ENCODE data around the gene KIF26B. TPM values are rescaled to one million over a fixed set of nuclear protein-coding genes. Genes with fewer than 3 reads are reported as not detected.

The KIF26B gene
- 8.6 and 8.8 TPM in 2 replicates for total RNA-seq
- long read RNA-seq, partial matches to known transcripts: 0 of 3 reads
- long read RNA-seq, other reads (novel, unspliced or antisense): 3 of 3 reads

DNA sequence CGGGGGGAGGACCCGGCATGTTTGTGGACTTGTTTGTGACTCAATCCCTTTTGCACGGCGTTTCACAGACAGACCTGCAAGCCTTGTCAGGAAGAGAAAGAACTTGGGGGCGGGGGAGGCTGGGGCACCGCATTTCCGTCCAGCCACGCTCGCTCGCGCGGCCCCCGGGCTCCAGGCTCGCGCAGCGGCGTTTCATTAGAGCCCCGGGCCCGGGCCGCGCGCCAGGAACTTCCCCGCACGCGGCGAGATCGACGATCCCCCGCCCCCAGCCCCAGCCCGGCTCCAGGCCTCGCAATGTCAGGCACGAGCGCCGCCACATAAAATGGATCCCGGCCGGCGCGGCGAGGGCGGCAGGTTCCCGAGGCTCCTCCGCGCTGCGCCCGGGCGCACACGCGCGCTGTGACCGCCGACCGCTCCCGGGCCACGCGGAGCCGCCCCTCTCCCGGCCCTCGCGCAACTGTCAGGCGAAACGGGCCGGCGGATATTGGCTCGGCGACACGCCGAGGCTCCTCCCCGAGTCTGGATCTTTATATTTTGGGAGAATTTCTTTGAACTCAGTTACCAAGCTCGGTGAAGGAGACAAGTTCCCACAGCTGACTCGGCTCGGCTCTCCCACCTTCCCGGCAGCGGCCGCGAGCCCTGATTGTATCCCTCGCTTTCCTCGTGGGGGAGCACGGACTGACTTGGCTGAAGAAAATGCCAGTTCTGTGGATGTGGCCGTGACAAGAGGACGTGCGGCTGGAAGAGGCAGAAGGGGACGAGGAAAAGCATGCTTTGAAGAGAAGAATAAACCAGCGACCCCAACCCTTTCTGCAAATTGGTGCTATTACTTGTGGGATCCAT lies at the start of gene KIF26B:
TSS of gene KIF26B (plus strand) at position 557 of the 843 bp plus-strand sequence. CDS start 440 bp downstream, outside the sequence.
- Mint-ChIP-seq H3K36me3 (ENCODE audit: unreplicated experiment) (no peaks in the 10 kb centered on the region), H3K27ac (ENCODE audit: unreplicated experiment) (peak within 1 kb of the TSS; percentile 66), H3K4me3 (ENCODE audit: unreplicated experiment) (peak within 1 kb of the TSS; percentile 81), H3K27me3 (ENCODE audit: unreplicated experiment) (peaks cover 30% of the 10 kb centered on the region), H3K9me3 (ENCODE audit: unreplicated experiment) (no peaks in the 10 kb centered on the region), H3K4me1 (ENCODE audit: unreplicated experiment) (peaks cover 19% of the 10 kb centered on the region)
- DNase-seq (ENCODE audit: extremely low spot score, unreplicated experiment): no peak
- TF ChIP-seq, protein P1, sequence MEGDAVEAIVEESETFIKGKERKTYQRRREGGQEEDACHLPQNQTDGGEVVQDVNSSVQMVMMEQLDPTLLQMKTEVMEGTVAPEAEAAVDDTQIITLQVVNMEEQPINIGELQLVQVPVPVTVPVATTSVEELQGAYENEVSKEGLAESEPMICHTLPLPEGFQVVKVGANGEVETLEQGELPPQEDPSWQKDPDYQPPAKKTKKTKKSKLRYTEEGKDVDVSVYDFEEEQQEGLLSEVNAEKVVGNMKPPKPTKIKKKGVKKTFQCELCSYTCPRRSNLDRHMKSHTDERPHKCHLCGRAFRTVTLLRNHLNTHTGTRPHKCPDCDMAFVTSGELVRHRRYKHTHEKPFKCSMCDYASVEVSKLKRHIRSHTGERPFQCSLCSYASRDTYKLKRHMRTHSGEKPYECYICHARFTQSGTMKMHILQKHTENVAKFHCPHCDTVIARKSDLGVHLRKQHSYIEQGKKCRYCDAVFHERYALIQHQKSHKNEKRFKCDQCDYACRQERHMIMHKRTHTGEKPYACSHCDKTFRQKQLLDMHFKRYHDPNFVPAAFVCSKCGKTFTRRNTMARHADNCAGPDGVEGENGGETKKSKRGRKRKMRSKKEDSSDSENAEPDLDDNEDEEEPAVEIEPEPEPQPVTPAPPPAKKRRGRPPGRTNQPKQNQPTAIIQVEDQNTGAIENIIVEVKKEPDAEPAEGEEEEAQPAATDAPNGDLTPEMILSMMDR (IDR thresholded peaks at IDR 0.05): no peak

DNA sequence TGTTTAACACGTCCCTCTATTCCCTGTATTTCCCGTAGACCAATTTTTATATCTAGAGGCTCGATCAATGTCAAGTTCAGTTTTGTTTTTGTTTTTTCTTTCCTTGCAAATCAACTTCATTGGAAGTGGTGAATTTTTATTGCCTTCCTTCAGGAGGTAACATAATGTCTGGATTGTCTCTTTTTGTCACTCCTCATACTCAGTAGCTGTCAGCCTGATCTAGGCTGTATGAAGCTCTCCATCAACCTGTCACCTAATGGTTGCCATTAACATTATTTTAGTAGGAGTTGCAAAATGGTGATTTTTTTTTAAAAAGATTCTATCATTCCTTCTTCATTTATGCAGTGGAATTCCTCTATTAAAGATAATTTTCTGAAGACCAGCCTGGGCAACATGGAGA lies 49.7 kb upstream of the KIF26B start:
- peaks cover 6% of the 10 kb centered on the region for H3K9me3 Mint-ChIP-seq (ENCODE audit: unreplicated experiment)
- TF ChIP-seq, protein P1 (IDR thresholded peaks at IDR 0.05): no peak
- DNase-seq (ENCODE audit: extremely low spot score, unreplicated experiment): no peak

DNA sequence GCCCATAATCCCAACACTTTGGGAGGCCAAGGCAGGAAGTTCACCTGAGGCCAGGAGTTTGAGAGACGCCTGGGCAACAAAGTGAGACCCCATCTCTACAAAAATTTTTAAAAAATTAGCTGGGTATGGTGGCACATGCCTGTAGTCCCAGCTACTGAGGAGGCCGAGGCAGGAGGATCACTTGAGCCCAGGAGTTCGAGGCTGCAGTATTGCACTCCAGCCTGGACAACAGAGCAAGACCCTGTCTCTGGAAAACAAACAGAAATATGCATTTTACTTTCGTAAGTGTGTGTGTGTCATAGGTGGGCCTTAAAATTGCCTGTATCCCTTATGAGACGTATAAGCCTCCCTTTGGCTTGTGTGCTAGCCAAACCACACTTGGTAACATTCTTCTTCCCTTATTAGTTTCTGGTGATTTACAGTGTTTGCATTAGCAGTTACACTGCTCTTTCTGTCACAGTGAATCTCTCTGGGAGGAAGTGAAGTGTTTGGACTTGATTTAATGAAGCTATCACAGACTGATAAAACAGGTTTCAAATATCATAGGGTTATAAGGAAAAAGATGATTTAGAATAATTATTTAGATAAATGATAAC lies 48.9 kb upstream of the KIF26B start:
- Mint-ChIP-seq H3K9me3 (ENCODE audit: unreplicated experiment) (peaks cover 6% of the 10 kb centered on the region), H3K27ac (ENCODE audit: unreplicated experiment) (no peak overlapping the region), H3K27me3 (ENCODE audit: unreplicated experiment) (no peaks in the 10 kb centered on the region), H3K4me1 (ENCODE audit: unreplicated experiment) (no peaks in the 10 kb centered on the region), H3K4me3 (ENCODE audit: unreplicated experiment) (no peak overlapping the region), H3K36me3 (ENCODE audit: unreplicated experiment) (no peaks in the 10 kb centered on the region)
- no peak for DNase-seq (ENCODE audit: extremely low spot score, unreplicated experiment)
- TF ChIP-seq, protein P1 (IDR thresholded peaks at IDR 0.05): no peak

More for the DNA sequence above, 49.7 kb upstream of the KIF26B start:
- no peak overlapping the region for H3K4me3 Mint-ChIP-seq (ENCODE audit: unreplicated experiment)
- H3K4me1 Mint-ChIP-seq (ENCODE audit: unreplicated experiment): no peaks in the 10 kb centered on the region
- H3K36me3 Mint-ChIP-seq (ENCODE audit: unreplicated experiment): no peaks in the 10 kb centered on the region
- no peak overlapping the region for H3K27ac Mint-ChIP-seq (ENCODE audit: unreplicated experiment)
- H3K27me3 Mint-ChIP-seq (ENCODE audit: unreplicated experiment): no peaks in the 10 kb centered on the region

DNA sequence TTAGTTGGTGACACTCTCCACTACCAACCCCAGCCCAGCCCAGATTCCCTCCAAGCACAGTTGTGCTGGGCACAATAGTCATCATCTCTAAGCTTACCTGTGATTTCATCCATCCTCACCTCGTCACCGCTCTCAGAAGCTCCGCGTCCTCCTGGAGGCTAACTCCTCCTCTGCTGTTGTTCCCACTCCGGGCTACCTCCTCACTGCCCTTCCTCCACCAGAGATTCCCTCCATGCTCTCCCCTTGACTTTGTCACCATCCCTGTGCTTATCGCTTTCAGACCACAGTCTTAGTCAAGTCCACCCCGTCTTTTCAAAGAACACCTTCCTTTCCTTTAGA lies 47.0 kb upstream of the KIF26B start:
- H3K27ac Mint-ChIP-seq (ENCODE audit: unreplicated experiment): no peak overlapping the region
- no peaks in the 10 kb centered on the region for H3K36me3 Mint-ChIP-seq (ENCODE audit: unreplicated experiment)
- no peaks in the 10 kb centered on the region for H3K4me1 Mint-ChIP-seq (ENCODE audit: unreplicated experiment)
- DNase-seq (ENCODE audit: extremely low spot score, unreplicated experiment): no peak
- H3K9me3 Mint-ChIP-seq (ENCODE audit: unreplicated experiment): peaks cover 6% of the 10 kb centered on the region
- TF ChIP-seq, protein P1 (IDR thresholded peaks at IDR 0.05): no peak
- no peak overlapping the region for H3K4me3 Mint-ChIP-seq (ENCODE audit: unreplicated experiment)
- H3K27me3 Mint-ChIP-seq (ENCODE audit: unreplicated experiment): no peaks in the 10 kb centered on the region

DNA sequence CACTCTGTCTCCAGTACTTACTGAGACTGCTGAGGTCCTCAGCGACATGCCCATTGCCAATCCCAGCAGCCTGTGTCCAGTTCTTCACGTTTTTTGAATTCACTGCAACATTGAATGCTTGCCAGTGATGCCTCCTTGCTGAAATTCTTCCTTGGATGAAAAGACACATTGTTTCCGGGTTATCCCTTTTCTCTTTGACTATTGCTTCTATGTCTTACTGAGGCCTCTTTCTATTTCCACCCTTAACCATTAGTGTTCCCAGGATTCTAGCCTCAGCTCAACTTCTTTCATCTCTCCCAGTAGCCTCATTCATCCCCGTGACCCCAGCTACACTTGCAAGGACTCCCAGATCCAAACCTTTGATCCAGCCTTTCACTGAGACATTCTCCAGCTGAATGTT lies 46.5 kb upstream of the KIF26B start:
- H3K27me3 Mint-ChIP-seq (ENCODE audit: unreplicated experiment): no peaks in the 10 kb centered on the region
- H3K4me3 Mint-ChIP-seq (ENCODE audit: unreplicated experiment): no peak overlapping the region
- no peak for DNase-seq (ENCODE audit: extremely low spot score, unreplicated experiment)
- no peaks in the 10 kb centered on the region for H3K36me3 Mint-ChIP-seq (ENCODE audit: unreplicated experiment)
- H3K4me1 Mint-ChIP-seq (ENCODE audit: unreplicated experiment): no peaks in the 10 kb centered on the region
- TF ChIP-seq, protein P1 (IDR thresholded peaks at IDR 0.05): no peak
- H3K27ac Mint-ChIP-seq (ENCODE audit: unreplicated experiment): no peak overlapping the region
- H3K9me3 Mint-ChIP-seq (ENCODE audit: unreplicated experiment): peaks cover 6% of the 10 kb centered on the region

Data from osteocyte (in vitro differentiated cells).